UCSD-AML1 (cell line): ENCODE measurements around the gene SAFB.
A peak's percentile ranks its signal among the peaks of the same experiment; 100 is the strongest.

Experiments
- DNase-seq: peaks from one replicate; lab custom pipeline; 2025; ENCODE audit not compliant: unreplicated experiment; lab: John Stamatoyannopoulos, UW

Gene SAFB

DNA sequence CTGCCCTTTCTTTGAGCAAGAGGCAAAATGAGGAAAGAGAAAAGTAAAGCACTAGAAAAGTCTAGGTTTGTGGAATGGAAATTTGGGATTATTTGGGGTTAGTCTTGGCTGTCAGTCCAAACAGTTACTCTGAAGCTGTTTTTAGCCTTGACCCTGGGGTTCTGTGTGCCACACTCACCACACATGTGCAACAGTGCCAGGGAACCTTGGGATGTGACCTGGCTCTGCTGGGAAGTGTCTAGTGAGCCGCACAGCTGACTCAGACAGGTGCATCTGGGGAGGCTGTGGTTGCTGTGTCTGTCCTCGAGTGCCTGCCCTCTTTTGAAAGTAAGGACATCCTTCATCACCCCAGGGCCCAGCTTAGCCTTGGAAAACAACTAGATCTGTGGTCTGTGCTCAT is 41.6 kb downstream of the SAFB start:
- DNase-seq: no peak

DNA sequence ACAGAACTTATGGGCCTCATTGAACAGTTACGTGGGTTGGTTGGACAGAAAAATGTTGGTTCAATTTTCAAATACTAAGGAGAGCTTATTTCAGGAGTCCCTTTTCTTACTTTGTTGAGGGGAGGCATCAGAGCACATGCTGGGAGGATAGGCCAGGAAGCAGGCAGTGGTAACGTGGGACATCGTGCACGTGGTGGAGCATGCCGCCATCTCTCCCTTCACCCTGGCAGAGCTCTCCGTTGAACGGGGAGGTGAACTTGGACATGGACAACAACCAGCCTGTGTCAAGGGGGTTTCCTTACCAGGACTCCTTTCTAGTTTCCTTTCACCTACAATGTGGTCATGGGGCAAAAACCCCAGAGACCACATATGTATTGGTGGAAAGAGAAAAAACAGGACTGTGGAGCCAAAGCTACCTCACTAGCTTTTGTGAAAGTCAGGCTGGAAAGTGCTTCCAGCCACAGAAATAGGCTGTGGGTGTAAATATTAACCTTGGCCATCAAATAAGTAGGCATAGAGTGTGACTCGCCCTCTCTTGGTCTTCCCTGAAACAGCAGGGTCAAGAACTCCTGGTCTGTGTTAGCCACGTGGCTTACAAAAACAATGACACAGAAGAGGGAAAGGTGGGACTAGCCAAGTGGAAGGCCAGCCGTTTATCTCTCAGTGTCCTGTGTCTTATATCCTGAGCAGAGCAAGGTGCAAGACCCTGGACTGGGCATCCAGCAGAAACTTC is 43.1 kb downstream of the SAFB start:
- no peak for DNase-seq

DNA sequence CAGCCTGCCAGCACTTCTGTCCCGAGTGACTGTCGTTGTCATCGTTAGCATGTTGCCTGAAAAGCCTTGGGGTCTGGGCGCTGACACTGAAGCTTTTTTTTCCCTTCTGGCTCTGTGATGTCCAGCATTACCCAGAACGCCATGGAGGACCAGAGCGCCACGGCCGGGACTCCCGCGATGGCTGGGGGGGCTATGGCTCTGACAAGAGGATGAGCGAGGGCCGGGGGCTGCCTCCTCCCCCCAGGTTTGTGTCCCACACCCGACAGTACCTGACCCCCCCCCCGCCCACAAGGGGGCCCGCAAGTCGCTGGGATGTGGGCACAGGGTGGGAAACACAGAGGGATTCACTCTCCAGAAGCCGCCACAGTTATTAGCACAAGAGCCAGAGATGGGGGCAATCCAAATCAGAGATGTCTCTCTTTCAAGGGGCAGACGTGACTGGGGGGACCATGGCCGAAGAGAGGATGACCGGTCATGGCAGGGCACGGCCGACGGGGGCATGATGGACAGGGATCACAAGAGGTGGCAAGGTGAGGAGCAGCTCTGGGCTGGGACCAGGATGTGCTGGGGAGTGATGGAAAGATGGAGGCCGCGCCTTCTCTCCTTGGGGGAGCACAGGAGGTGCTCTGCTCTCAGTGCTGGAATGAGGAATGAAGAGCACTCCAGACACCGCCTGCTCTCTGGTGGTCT is 44.2 kb downstream of the SAFB start:
- no peak for DNase-seq

DNA sequence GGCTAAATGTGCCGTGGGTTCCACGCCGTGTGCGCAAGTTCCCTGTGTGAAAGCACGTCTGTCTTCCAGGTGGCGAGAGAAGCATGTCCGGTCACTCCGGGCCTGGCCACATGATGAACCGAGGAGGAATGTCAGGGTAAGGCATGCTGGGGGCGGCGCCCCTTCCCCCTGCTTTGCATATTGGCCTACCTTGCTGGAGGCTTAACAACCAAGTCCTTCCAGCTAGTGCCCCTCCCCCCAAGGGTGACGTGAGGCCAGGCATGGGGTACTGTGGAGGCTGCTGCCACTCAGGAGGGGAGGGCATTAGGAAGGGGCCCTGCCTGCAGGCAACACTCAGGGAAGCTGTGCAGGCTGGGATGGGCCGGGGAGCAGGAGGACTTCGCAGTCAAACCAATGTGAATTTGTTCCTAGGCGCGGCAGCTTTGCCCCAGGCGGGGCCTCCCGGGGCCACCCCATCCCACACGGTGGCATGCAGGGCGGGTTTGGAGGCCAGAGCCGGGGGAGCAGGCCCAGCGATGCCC is 44.9 kb downstream of the SAFB start:
- DNase-seq: no peak

DNA sequence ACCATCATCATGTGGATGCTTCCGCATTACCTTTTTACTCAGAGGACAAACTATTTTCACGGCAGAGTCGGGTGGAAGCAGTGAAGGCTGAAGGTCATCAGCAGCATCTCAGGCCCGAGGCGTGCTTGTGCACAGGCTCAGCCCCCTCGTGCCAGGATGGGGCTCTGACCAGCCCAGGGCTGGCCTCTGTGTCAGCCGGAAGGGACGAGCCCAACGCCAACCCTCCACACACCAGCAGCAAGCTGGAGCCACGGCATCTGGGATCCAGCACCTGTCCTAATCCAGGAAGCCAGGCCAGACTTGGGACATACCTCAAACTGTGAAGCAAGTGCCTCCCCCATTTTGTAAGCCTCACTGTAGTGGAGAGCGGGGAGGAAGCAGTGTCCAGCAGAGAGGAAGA is 46.3 kb downstream of the SAFB start:
- DNase-seq: no peak

DNA sequence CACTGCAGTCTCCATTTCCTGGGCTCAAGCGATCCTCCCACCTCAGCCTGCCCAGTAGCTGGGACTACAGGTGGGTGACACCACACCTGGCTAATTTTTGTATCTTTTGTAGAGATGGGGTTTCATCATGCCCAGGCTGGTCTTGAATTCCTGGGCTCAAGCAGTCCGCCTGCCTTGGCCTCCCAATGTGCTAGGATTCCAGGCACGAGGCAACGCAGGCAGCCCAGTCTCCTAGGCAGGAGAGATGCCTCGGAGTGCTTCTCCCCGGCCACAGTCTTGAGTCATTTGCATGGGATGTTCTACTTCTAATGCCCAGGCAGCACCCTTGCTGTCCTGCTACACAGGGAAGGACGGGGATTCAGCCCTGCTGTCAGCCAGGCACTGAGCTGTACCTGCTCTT is 48.7 kb downstream of the SAFB start:
- no peak for DNase-seq

DNA sequence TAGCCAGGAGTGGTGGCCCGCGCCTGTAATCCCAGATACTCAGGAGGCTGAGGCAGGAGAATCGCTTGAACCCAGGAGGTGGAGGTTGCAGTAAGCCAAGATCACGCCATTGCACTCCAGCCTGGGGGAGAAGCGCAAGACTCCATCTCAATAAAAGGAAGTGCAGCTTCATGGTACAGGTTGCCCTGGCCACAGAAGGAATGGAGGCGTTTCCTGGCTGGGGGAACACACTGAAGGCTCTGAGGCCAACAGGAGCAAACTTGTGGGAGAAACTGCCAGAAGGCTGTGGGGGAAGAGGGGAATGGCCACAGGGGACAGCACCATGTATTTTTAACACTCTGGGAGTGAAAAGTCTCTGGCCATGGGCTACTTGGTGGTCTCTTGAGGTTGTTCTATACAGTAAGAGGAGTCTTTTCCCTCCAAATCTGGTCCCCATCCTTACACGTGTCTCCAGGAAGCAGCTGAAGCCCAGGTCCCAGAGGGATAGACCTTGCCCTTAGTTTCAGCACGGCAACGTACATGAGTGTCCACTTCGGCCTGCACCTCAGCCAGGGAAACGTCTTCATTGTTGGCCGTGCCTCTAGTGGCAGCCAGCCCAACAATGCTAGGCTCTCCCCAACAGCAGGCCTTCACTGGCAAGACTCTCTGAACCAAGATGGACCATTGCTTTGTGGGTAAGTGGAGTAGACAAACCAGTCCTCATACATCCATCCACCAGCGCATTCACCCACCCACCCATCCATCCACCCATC is 50.0 kb downstream of the SAFB start:
- no peak for DNase-seq

DNA sequence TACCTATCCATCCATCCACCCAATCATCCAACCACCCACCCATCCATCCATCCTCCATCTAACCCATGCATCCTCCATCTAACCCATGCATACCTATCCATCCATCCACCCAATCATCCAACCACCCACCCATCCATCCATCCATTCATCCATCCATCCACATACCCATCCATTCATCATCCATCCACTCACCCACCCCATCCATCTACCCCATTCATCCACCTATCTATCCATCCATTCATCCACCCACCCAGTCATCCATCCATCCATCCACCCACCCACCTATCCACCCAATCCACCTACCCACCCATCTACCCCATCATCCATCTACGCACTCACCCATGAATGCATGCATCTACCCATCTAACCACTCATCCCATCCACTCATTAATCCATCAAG is 50.9 kb downstream of the SAFB start:
- DNase-seq: no peak

DNA sequence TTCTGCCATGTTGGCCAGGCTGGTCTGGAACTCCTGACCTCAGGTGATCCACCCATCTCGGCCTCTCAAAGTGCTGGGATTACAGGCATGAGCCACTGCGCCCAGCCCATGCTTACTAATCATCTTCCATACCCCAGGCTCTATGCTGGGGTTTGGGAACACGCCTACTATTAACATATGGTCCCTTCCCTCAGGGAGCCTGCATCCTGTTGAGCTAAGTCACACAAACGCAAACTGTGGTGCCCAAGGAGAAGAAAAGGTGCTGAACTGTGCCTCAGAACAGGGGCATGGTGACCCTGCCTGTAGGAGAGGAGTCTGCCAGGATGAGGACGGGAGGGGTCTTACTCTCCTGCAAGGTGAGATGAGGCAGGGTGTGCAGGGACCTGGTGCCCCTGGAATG is 51.8 kb downstream of the SAFB start:
- DNase-seq: no peak

DNA sequence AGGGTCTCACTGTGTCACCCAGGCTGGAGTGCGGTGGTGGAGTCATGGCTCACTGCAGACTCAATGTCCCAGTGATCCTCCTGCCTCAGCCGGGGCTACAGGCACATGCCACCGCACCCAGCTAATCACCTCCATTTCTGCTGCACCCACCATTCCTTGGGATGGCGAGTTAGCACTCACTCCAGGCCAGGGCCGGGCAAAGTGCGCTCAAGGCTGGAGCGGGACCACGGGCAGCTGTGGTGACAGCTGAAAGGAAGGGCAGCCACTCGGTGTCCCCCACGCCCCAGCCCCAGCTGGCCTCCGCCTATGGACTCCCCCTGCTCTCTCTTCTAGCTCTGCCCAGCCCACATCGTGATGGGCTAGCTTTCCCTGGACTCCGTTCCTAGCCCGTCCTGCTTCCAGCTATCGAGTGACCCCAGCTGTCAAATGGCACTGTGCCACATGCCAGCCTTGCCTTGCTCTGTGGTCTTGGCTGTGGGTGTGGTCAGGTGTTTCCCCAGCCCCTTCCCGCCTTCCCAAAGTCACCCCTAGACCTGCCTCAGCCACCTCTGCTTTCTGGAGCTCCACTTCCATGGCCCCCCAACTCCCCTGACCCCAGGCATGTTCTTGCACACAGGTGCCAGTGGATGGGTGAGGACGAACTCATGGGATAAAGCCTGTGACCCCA is 53.4 kb downstream of the SAFB start:
- DNase-seq: no peak

DNA sequence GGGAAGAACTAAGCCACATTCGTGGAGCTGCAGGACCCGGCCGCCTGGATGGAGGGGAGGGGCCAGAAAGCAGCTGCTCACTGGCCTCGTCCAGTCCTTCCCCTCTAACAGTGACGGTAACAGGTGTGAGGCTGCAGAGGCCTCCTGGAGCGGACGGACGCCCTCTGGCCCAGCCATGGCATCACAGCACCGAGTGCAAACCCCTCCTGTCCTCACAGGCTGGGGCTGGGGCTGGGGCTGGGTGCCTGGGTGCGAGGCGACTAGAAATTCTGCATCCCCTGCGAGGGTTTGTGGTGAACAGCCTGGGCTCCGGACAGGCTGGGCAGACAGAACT is 53.9 kb downstream of the SAFB start:
- no peak for DNase-seq

DNA sequence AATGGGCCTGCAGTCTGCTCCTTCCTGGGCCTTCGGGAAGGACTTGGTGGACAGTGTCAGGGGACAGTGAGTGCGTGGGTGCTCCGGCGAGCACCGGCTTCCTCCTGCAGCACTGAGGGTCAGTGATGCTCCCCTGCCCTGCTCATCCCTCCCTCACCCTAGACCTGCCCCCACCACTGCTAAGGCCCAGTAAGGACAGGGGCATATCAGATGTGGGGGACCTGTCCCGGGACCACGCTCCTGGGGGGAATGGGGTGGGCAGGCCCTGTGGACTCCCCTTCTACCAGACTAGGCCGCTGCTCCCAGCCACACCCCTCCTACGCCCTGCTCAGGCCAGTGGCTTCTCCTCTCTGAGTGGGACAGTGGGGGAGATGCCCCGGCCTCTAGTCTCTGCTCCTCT is 54.3 kb downstream of the SAFB start:
- DNase-seq: no peak

DNA sequence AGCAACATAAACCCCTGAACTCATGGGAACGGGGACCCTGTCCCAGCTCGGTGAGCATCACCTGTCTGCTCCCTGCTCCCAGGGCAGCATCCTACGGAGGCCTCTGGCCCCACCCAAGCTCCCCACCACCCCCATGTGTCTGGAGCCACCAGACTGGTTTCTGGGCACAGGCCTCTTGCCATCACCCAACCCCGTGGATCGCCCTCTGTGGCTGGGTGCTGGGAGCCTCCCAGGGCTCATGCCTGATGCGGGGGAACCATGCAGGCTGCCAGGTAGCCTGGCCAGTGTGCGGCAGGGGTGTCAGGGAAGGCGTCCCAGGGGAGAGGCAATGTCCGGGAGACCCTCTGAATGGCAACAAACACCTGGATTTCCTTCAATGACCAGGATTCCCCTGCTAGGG is 54.7 kb downstream of the SAFB start:
- DNase-seq: no peak

DNA sequence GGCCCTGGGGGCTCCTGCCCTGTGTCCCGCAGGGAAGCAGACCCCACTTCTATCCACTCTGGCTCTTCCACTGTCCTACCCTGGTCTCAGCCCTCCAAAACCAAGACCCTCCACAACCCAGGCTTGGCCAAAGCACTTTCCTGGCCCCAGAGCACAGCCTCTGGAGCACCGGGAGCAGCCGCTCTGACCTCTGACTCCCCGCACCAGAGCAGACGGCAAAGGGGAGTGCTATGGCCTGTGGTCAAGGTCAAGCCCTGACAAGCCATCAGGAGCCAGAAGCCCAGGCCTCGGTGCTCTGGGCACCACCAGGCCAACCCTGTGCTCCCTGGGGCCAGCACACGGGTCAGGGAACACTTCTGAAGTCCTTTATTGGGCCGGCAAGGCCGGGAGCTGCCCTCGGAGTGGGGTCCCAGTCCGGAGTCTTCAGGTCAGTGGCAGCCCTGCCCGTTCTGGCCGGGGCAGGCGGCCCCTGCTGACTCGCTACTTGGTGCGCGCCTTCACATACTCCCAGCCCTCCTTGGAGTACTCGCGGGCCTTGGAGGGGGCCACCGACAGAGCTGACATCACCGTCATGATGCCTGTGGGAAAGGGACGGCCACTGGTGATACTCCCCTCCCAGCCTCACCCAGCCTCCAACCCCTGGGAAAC is 55.3 kb downstream of the SAFB start:
- no peak for DNase-seq

DNA sequence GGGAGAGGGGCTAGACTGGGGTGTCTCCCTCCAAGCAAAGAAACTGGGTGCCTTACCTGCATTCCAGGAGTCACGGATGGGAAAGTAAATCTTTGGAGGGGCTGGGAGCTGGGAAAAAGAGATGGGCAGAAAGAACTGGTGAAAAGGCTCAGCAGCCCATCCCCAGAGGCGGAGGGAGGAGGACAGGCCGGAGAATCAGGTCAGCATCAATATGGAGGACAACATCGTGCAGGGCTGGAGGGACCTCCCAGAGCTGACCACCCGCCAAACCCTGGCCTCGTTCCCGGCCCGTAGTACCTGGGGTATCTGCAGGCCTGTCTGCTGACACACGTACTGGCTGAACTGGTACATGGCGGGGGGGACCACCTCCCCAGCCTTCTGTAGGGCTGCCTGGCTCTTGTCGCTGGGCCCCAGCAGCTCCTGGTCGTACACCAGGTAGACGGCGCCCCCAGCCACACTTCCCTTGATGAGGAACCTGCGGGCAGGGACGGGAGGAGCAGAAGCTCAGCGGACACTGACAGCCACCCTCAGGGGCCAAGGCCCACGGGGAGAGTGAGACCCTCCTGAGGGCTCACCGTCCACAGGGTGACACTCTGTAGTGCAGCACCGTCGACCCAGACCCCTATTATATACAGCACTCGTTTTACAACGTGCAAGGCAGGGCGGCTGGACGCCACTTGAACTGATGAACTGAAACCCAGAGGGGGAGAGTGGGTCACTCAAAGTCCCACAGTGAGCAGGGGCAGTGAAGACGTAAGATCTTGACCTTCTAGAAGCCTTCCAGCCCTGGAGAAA is 56.6 kb downstream of the SAFB start:
- no peak for DNase-seq

DNA sequence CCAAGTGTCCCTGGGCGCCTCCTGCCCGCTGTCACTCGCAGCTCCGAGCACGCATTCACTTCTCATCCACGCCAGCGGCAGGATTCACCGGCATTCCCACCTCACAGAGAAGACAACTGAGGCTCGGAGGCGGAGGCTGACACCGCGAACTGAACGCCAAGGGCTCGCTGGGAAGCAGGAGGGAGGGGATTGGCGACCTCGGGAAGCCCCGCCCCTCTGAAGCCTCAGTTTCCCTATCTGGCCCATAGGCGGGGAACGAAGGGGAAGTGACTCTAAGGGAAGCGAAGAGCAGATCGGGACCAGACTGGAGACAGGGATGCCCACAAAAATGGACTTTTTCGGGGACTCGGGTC is 57.2 kb downstream of the SAFB start:
- DNase-seq: no peak

DNA sequence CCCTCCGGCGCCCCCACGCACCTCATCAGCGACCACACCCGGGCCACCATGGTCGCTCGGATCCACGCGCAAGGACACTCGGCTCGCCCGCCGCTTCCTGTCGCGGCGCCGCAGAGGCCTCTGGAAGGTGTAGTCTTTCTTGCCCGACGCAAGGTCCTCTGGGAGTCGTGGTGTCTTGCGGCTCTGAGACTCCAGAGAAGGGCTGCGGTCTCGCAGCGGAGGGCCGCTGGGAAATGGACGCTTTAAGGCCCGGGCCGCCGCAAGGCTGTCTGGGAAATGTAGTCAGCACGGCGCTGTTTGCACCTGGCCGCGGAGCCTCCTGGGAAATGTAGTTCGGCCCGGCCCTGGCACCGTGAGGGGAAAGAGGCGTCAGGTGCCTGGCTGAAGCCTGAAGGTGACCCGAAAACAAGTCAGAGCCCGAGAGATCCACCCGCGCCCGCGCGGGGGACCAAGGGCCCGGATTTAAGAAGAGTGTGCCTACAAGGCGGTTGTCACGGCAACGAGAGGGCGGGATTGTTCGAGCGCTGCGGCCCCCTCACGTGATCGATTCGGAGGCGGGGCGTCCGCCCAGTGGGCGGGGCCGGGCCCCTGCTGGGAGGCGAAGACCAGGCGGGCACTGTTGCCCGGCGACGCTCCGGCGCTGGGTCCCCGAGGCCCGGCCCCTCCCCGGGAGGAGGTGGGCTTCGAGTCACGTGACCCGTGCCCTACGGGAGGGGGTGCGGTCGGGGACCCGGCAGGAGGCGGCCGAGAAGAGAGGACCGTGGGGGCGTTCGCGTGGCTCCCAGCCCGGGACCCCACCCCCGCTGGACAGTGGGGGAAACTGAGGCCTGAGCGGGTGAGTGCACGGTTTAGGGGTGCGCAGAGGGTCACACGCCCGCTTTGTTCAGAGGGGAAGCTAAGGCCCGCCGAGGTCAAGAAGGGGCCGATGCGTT is 57.8 kb downstream of the SAFB start, which contains the start of the genes HSD11B1L and MICOS13:
TSS of gene HSD11B1L (plus strand) at position 591 of the 932 bp plus-strand sequence. CDS start 3,806 bp downstream, outside the sequence.
TSS of gene MICOS13 (minus strand) at position 80 of the 932 bp plus-strand sequence. CDS start at position 50, 30 bp downstream.
- peak; percentile 98 for DNase-seq

DNA sequence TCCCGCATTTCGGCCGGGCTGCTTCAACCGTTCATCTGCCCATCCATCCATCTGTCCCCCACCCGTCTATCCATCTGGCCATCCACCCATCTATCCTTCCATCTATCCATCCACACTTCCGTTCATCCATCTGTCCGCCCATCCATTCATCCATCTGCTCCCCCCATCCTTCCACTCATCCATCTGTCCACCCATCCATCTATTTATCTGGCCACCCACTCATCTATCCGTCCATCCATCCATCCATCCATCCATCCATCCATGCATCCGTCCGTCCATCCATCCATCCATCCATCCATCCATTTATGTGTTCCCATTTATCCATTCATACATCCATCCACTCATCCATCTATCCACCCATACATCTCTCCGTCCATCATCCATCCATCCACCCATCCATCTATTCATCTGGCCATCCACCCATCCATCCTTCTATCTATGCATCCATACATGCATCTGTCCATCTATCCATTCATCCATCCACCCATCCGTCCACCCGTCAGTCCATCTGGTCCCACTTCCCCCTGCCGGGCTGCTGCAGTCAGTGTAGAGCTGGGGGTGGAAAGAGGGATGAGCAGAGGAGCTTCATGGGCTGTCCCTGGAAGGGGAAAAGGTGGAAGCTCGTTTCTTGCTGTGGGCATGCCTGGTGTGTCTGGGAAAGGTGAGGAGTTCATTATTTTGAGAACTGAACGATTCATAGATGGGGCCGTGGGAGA is 58.7 kb downstream of the SAFB start:
- DNase-seq: no peak
